Measurements from ENCODE around the gene EIF3F.

EIF3F gene

GRCh38 chr11:8021920-8022319 lies 34.8 kb downstream of the EIF3F start:
- DNase-seq (ENCODE audit: low read depth), result no peak

GRCh38 chr11:8022876-8023275 lies 35.7 kb downstream of the EIF3F start:
- DNase-seq (ENCODE audit: low read depth), result no peak

GRCh38 chr11:8023831-8024555 lies 36.9 kb downstream of the EIF3F start:
- no peak for DNase-seq (ENCODE audit: low read depth)

GRCh38 chr11:8025123-8025522 lies 38.0 kb downstream of the EIF3F start:
- DNase-seq (ENCODE audit: low read depth), result no peak

- no peak for DNase-seq (ENCODE audit: low read depth)
Measured at GRCh38 chr11:8025816-8026215, 38.7 kb downstream of the EIF3F start.

GRCh38 chr11:8026982-8027381 lies 39.8 kb downstream of the EIF3F start:
- DNase-seq (ENCODE audit: low read depth), result no peak

- DNase-seq (ENCODE audit: low read depth), result no peak
Measured at GRCh38 chr11:8028766-8029165, 41.6 kb downstream of the EIF3F start.

GRCh38 chr11:8030526-8031247 lies 43.5 kb downstream of the EIF3F start:
- no peak for DNase-seq (ENCODE audit: low read depth)

- DNase-seq (ENCODE audit: low read depth), result no peak
Measured at GRCh38 chr11:8031248-8032115, 44.3 kb downstream of the EIF3F start.

GRCh38 chr11:8032122-8032521 lies 45.0 kb downstream of the EIF3F start:
- no peak for DNase-seq (ENCODE audit: low read depth)

- no peak for DNase-seq (ENCODE audit: low read depth)
Measured at GRCh38 chr11:8032576-8033304, 45.6 kb downstream of the EIF3F start.

GRCh38 chr11:8033305-8034105 lies 46.4 kb downstream of the EIF3F start:
- peak; percentile 80 for DNase-seq (ENCODE audit: low read depth)

- DNase-seq (ENCODE audit: low read depth), result no peak
Measured at GRCh38 chr11:8034106-8034585, 47.0 kb downstream of the EIF3F start.

GRCh38 chr11:8034604-8035190 lies 47.6 kb downstream of the EIF3F start:
- DNase-seq (ENCODE audit: low read depth), result no peak

GRCh38 chr11:8035200-8035855 lies 48.2 kb downstream of the EIF3F start:
- DNase-seq (ENCODE audit: low read depth), result peak; percentile 42

- DNase-seq (ENCODE audit: low read depth), result no peak
Measured at GRCh38 chr11:8036002-8036802, 49.1 kb downstream of the EIF3F start.

GRCh38 chr11:8036986-8037385 lies 49.8 kb downstream of the EIF3F start:
- no peak for DNase-seq (ENCODE audit: low read depth)

- DNase-seq (ENCODE audit: low read depth), result no peak
Measured at GRCh38 chr11:8038393-8038792, 51.3 kb downstream of the EIF3F start.
